ENCODE results near the gene RNF43. TPM values are rescaled to one million over a fixed set of nuclear protein-coding genes. Genes with fewer than 3 reads are reported as not detected.

RNF43 gene
- total RNA-seq (2022; extraction: Qiagen RNA extraction; ENCODE audit: low read depth) = 0.21 to 0.39 TPM (median 0.21 TPM) in 5 replicates

GRCh38 chr17:58417300-58418092, at the start of gene RNF43:
Gene RNF43, minus strand, starts transcription at chr17:58417534. Its CDS starts 1,957 bp downstream, at chr17:58415577.

Other genes with a start within 250 kb of the RNF43 start
- not detected in 5 replicates for gene EPX, start 224.8 kb downstream of the RNF43 start, total RNA-seq (2022; extraction: Qiagen RNA extraction; ENCODE audit: low read depth)
- gene MKS1, start 198.3 kb downstream of the RNF43 start, total RNA-seq (2022; extraction: Qiagen RNA extraction; ENCODE audit: low read depth) = 7.3 to 12.3 TPM (median 10.7 TPM) in 5 replicates
- gene LPO, start 178.9 kb downstream of the RNF43 start, total RNA-seq (2022; extraction: Qiagen RNA extraction; ENCODE audit: low read depth) = not detected in 5 replicates
- not detected in 5 replicates for gene MPO, start 136.6 kb downstream of the RNF43 start, total RNA-seq (2022; extraction: Qiagen RNA extraction; ENCODE audit: low read depth)
- gene TSPOAP1, start 88.7 kb downstream of the RNF43 start, total RNA-seq (2022; extraction: Qiagen RNA extraction; ENCODE audit: low read depth) = not detected in 5 replicates
- 102 to 166 TPM (median 145 TPM) in 5 replicates for gene SUPT4H1, start 65.3 kb downstream of the RNF43 start, total RNA-seq (2022; extraction: Qiagen RNA extraction; ENCODE audit: low read depth)
- gene HSF5, start 70.9 kb upstream of the RNF43 start, total RNA-seq (2022; extraction: Qiagen RNA extraction; ENCODE audit: low read depth) = not detected in 5 replicates
- gene MTMR4, start 97.1 kb upstream of the RNF43 start, total RNA-seq (2022; extraction: Qiagen RNA extraction; ENCODE audit: low read depth) = 7.2 to 11.1 TPM (median 10.0 TPM) in 5 replicates